ENCODE data around the gene ZBTB7A.

DNA sequence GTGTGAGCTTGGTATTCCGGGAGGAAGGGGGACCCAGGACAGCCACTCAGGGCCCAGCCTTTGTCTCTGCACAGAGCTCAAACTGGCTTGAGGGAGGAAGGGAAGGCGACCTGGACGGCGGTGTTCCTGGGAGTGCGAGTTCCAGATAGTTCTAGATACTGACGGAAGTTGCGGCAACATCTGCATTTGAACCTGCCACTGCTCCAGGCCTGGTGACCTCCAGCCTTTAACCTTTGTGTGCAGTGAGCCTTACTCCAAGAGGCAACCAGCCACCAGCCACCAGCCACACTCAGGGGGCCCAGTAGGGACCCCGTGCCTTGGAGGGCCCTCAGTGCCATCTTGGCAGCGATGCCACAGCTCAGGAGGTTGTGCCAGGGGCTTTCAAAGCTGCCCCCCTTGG is 15.5 kb upstream of the ZBTB7A start:
- TF ChIP-seq, protein P1, sequence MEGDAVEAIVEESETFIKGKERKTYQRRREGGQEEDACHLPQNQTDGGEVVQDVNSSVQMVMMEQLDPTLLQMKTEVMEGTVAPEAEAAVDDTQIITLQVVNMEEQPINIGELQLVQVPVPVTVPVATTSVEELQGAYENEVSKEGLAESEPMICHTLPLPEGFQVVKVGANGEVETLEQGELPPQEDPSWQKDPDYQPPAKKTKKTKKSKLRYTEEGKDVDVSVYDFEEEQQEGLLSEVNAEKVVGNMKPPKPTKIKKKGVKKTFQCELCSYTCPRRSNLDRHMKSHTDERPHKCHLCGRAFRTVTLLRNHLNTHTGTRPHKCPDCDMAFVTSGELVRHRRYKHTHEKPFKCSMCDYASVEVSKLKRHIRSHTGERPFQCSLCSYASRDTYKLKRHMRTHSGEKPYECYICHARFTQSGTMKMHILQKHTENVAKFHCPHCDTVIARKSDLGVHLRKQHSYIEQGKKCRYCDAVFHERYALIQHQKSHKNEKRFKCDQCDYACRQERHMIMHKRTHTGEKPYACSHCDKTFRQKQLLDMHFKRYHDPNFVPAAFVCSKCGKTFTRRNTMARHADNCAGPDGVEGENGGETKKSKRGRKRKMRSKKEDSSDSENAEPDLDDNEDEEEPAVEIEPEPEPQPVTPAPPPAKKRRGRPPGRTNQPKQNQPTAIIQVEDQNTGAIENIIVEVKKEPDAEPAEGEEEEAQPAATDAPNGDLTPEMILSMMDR (IDR thresholded peaks at IDR 0.05), result no peak
- TF ChIP-seq POLR2A (IDR thresholded peaks at IDR 0.05) (no peak), EP300 (IDR thresholded peaks at IDR 0.05) (no peak)

Measured in tibial nerve (tissue), 4 donors.